Measurements from ENCODE around the gene SORBS2.

Gene SORBS2

GRCh38 chr4:185666156-185666555 lies 145.8 kb downstream of the SORBS2 start:
- no peak for DNase-seq

- DNase-seq, result no peak
These were observed 146.3 kb downstream of the SORBS2 start for GRCh38 chr4:185665655-185666054.

- DNase-seq, result no peak
These were observed 147.5 kb downstream of the SORBS2 start for GRCh38 chr4:185664481-185664880.

GRCh38 chr4:185662030-185662778 lies 149.8 kb downstream of the SORBS2 start:
- no peak for DNase-seq

GRCh38 chr4:185660340-185660739 lies 151.7 kb downstream of the SORBS2 start:
- no peak for DNase-seq

GRCh38 chr4:185657699-185658098 lies 154.3 kb downstream of the SORBS2 start:
- DNase-seq, result no peak

GRCh38 chr4:185657183-185657582 lies 154.8 kb downstream of the SORBS2 start:
- no peak for DNase-seq

- no peak for DNase-seq
These were observed 155.5 kb downstream of the SORBS2 start for GRCh38 chr4:185656467-185656931.

GRCh38 chr4:185654965-185655554 lies 156.9 kb downstream of the SORBS2 start:
- DNase-seq, result no peak

GRCh38 chr4:185654311-185654710 lies 157.7 kb downstream of the SORBS2 start:
- no peak for DNase-seq

- DNase-seq, result no peak
These were observed 160.1 kb downstream of the SORBS2 start for GRCh38 chr4:185651851-185652250.

- no peak for DNase-seq
These were observed 160.8 kb downstream of the SORBS2 start for GRCh38 chr4:185651137-185651677.

- DNase-seq, result no peak
These were observed 163.4 kb downstream of the SORBS2 start for GRCh38 chr4:185648631-185649030.

- no peak for DNase-seq
These were observed 166.6 kb downstream of the SORBS2 start for GRCh38 chr4:185645403-185645802.

- no peak for DNase-seq
These were observed 167.6 kb downstream of the SORBS2 start for GRCh38 chr4:185644408-185644807.

- no peak for DNase-seq
These were observed 169.1 kb downstream of the SORBS2 start for GRCh38 chr4:185642907-185643306.

- DNase-seq, result no peak
These were observed 171.0 kb downstream of the SORBS2 start for GRCh38 chr4:185640811-185641675.

GRCh38 chr4:185638548-185639301 lies 173.3 kb downstream of the SORBS2 start:
- no peak for DNase-seq

GRCh38 chr4:185638093-185638492 lies 173.9 kb downstream of the SORBS2 start:
- DNase-seq, result no peak

- DNase-seq, result no peak
These were observed 174.7 kb downstream of the SORBS2 start for GRCh38 chr4:185637163-185637875.

- no peak for DNase-seq
These were observed 177.8 kb downstream of the SORBS2 start for GRCh38 chr4:185634066-185634652.

Data from effector CD4-positive, alpha-beta T cell (primary cell).